OCI-LY1 (cell line): ENCODE data around the gene TNP1.

Experiments used
- H2AFZ ChIP-seq: fragments of 200-600 bp; sonication (generic), shearing (Covaris generic); 2 replicates; pipeline ENCODE4 v1.6.0; 2014; ENCODE audit warnings: antibody characterized with exemption, mild to moderate bottlenecking, low read length
- H3F3A ChIP-seq: fragments of 200-600 bp; sonication (generic), shearing (Covaris generic); 2 replicates; pipeline ENCODE4 v1.6.0; 2014; ENCODE audit warnings: mild to moderate bottlenecking, antibody characterized with exemption, low read length, moderate library complexity; ENCODE audit not compliant: insufficient read depth
- H3K27ac ChIP-seq: fragments of 200-600 bp; sonication (generic); 2 replicates; pipeline ENCODE4 v1.5.1; 2014; ENCODE audit warnings: low read length, mixed run types, mild to moderate bottlenecking, low read depth; ENCODE audit not compliant: poor library complexity, severe bottlenecking
- H3K27me3 ChIP-seq: fragments of 200-600 bp; sonication (generic); 2 replicates; pipeline ENCODE4 v1.6.0; 2014; ENCODE audit warnings: antibody characterized with exemption, mild to moderate bottlenecking, low read length, moderate library complexity; ENCODE audit not compliant: insufficient read depth
- H3K36me3 ChIP-seq: fragments of 200-600 bp; sonication (generic); 2 replicates; pipeline ENCODE4 v1.6.1; 2014; ENCODE audit warnings: mild to moderate bottlenecking, antibody characterized with exemption, low read length, moderate library complexity, mixed read lengths; ENCODE audit not compliant: insufficient read depth
- H3K4me1 ChIP-seq: fragments of 200-600 bp; sonication (generic); 2 replicates; pipeline ENCODE4 v1.5.1; 2014; ENCODE audit warnings: mild to moderate bottlenecking, low read length, moderate library complexity; ENCODE audit not compliant: insufficient read depth, severe bottlenecking
- H3K4me2 ChIP-seq: fragments of 200-600 bp; sonication (generic), shearing (Covaris generic); 2 replicates; pipeline ENCODE4 v1.6.1; 2014; ENCODE audit warnings: low read length
- H3K4me3 ChIP-seq: fragments of 200-600 bp; sonication (generic); 2 replicates; pipeline ENCODE4 v1.5.1; 2014; ENCODE audit warnings: low read length, low read depth, mild to moderate bottlenecking, mixed read lengths; ENCODE audit not compliant: poor library complexity, severe bottlenecking
- H3K79me2 ChIP-seq: fragments of 200-600 bp; shearing (Covaris generic); 2 replicates; pipeline ENCODE4 v1.6.1; 2016; ENCODE audit warnings: mixed run types, low read length, mixed read lengths; ENCODE audit not compliant: insufficient read depth
- H3K9ac ChIP-seq: fragments of 200-600 bp; sonication (generic), shearing (Covaris generic); 2 replicates; pipeline ENCODE4 v1.6.1; 2014; ENCODE audit warnings: mild to moderate bottlenecking, low read length, mixed read lengths
- H3K9me2 ChIP-seq: fragments of 200-600 bp; sonication (generic), shearing (Covaris generic); 2 replicates; pipeline ENCODE4 v1.6.1; 2014; ENCODE audit warnings: low read depth, mild to moderate bottlenecking, low read length, mixed read lengths
- H3K9me3 ChIP-seq: fragments of 200-600 bp; shearing (Covaris generic); 2 replicates; pipeline ENCODE4 v1.6.1; 2014; ENCODE audit warnings: low read length, mixed read lengths
- H4K20me1 ChIP-seq: fragments of 200-600 bp; sonication (generic), shearing (Covaris generic); 2 replicates; pipeline ENCODE4 v1.6.0; 2016; ENCODE audit warnings: mild to moderate bottlenecking, low read length; ENCODE audit not compliant: insufficient read depth
- EZH2 ChIP-seq: fragments of 200-600 bp; sonication (generic), shearing (Covaris generic); IDR thresholded peaks from 2 replicates; pipeline ENCODE4 v1.8.0; 2017; ENCODE audit warnings: borderline replicate concordance, mixed run types, mild to moderate bottlenecking, antibody characterized with exemption, low read length, moderate library complexity, mixed read lengths
- TF ChIP-seq, protein P1 (sequence below): fragments of 200-600 bp; sonication (generic), shearing (Covaris generic); IDR thresholded peaks from 2 replicates; pipeline ENCODE4 v1.5.1; 2017; ENCODE audit warnings: mild to moderate bottlenecking, antibody characterized with exemption, low read length, moderate library complexity, mixed read lengths

The TNP1 gene

DNA sequence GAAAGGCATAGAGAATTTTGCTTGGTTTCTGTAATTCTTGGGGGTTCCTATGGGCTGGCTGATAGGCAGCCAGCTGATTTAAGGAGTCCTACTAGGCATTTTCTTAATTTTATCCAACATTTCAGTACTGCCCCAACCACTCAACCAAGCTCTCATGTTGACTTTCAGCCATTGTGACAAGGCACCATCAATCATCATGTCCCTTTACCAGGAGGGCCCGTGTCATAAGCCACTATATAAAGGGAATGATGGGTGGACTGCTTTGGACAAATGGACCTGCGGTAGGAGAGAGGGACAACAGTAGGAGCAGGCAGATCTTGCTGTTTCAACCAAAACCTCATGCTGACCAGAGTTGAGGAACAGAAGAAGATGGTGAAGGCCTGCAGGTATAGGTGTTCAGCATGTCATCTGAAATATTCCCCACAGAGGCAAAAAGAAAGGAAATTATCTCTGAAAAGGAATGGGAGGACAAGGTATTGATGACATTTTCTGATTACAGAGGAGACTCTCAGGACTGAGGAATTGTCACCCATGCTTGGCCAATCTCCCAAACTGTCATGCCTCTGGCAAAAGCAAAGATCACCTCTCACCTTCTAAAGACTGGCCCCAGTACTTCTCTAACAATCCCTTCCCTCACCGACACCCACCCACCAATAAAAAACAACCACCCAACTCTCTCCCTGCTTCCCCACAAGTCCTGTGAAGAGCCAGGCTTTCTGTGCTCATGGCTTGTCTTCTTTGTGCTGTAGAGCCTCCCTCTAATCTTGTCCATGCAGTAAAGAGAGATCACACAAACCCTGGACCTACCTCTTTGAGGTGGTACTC lies 10.9 kb upstream of the TNP1 start:
- H3K36me3 ChIP-seq: no peaks in the 10 kb centered on the region
- no peaks in the 10 kb centered on the region for H3K9me3 ChIP-seq
- no peak overlapping the region for H3K9ac ChIP-seq
- H3K4me1 ChIP-seq: no peaks in the 10 kb centered on the region
- TF ChIP-seq EZH2: no peak
- TF ChIP-seq, protein P1, sequence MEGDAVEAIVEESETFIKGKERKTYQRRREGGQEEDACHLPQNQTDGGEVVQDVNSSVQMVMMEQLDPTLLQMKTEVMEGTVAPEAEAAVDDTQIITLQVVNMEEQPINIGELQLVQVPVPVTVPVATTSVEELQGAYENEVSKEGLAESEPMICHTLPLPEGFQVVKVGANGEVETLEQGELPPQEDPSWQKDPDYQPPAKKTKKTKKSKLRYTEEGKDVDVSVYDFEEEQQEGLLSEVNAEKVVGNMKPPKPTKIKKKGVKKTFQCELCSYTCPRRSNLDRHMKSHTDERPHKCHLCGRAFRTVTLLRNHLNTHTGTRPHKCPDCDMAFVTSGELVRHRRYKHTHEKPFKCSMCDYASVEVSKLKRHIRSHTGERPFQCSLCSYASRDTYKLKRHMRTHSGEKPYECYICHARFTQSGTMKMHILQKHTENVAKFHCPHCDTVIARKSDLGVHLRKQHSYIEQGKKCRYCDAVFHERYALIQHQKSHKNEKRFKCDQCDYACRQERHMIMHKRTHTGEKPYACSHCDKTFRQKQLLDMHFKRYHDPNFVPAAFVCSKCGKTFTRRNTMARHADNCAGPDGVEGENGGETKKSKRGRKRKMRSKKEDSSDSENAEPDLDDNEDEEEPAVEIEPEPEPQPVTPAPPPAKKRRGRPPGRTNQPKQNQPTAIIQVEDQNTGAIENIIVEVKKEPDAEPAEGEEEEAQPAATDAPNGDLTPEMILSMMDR: no peak
- no peaks in the 10 kb centered on the region for H3K27me3 ChIP-seq
- H2AFZ ChIP-seq: no peak overlapping the region
- no peaks in the 10 kb centered on the region for H3K9me2 ChIP-seq
- H3K4me2 ChIP-seq: no peak overlapping the region
- no peaks in the 10 kb centered on the region for H4K20me1 ChIP-seq
- H3K4me3 ChIP-seq: no peak overlapping the region
- H3K79me2 ChIP-seq: no peaks in the 10 kb centered on the region
- no peaks in the 10 kb centered on the region for H3F3A ChIP-seq
- no peak overlapping the region for H3K27ac ChIP-seq

GRCh38 chr2:216866515-216867095 lies 6.7 kb upstream of the TNP1 start:
- no peaks in the 10 kb centered on the region for H3F3A ChIP-seq
- H2AFZ ChIP-seq: no peak overlapping the region
- H3K27me3 ChIP-seq: no peaks in the 10 kb centered on the region

DNA sequence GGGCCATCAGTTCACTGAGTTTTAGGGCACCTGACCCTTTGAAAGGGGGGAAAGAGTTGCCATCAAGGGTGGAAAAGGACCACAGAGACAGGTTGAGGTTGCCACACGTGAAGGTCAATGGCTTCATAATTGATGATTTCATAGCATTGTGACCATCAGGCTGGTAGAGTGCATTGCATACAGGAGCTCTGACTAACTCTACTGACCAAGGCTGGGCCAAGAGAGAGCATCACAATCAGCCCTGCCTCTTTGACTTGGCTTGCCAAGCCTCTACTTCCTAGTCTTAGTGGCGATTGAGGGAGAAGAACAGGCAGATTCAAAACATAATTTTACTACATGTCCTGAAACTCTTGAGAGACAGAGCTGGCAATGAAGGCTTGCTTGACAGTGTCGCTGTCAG lies 5.8 kb upstream of the TNP1 start:
- H3K27me3 ChIP-seq: no peaks in the 10 kb centered on the region
- H3K4me1 ChIP-seq: no peaks in the 10 kb centered on the region
- H3K4me3 ChIP-seq: no peak overlapping the region
- no peaks in the 10 kb centered on the region for H4K20me1 ChIP-seq
- no peak overlapping the region for H3K27ac ChIP-seq
- H3K36me3 ChIP-seq: no peaks in the 10 kb centered on the region
- no peaks in the 10 kb centered on the region for H3F3A ChIP-seq
- no peak for TF ChIP-seq EZH2
- TF ChIP-seq, protein P1: no peak
- no peak overlapping the region for H2AFZ ChIP-seq
- H3K9me2 ChIP-seq: no peaks in the 10 kb centered on the region
- no peak overlapping the region for H3K9ac ChIP-seq
- H3K79me2 ChIP-seq: no peaks in the 10 kb centered on the region
- H3K9me3 ChIP-seq: no peaks in the 10 kb centered on the region
- H3K4me2 ChIP-seq: no peak overlapping the region

More at GRCh38 chr2:216866515-216867095, 6.7 kb upstream of the TNP1 start:
- Histone ChIP-seq H3K9me3 (no peaks in the 10 kb centered on the region), H3K4me2 (no peak overlapping the region), H3K36me3 (no peaks in the 10 kb centered on the region), H3K4me1 (no peaks in the 10 kb centered on the region), H4K20me1 (no peaks in the 10 kb centered on the region), H3K79me2 (no peaks in the 10 kb centered on the region), H3K9ac (no peak overlapping the region), H3K9me2 (no peaks in the 10 kb centered on the region), H3K4me3 (no peak overlapping the region), H3K27ac (no peak overlapping the region)
- TF ChIP-seq, protein P1: no peak
- TF ChIP-seq EZH2: no peak
